SK-N-SH treated with all-trans-retinoic acid at 6 μM for 48 hours (cell line): ENCODE measurements around the gene MORC4.

ENCODE experiments used
- BACH2 ChIP-seq: fragments of 250-450 bp; sonication (Bioruptor Pico); IDR thresholded peaks from 2 replicates; pipeline ENCODE4 v1.9.0; 2021; ENCODE audit warnings: mild to moderate bottlenecking, borderline replicate concordance
- ESRRG ChIP-seq: fragments of 250-450 bp; sonication (Bioruptor Pico); IDR thresholded peaks from 2 replicates; pipeline ENCODE4 v1.6.1; 2021; ENCODE audit warnings: mild to moderate bottlenecking
- OSR1 ChIP-seq: fragments of 250-450 bp; sonication (Bioruptor Pico); IDR thresholded peaks from 2 replicates; pipeline ENCODE4 v1.8.0; 2022; ENCODE audit warnings: moderate library complexity, mild to moderate bottlenecking, inconsistent platforms
- PATZ1 ChIP-seq: fragments of 250-450 bp; sonication (Bioruptor Pico); IDR thresholded peaks from 2 replicates; pipeline ENCODE4 v1.8.0; 2020; ENCODE audit warnings: mild to moderate bottlenecking, moderate library complexity, borderline replicate concordance
- POU6F1 ChIP-seq: fragments of 250-450 bp; sonication (Bioruptor Pico); IDR thresholded peaks from 2 replicates; pipeline ENCODE4 v1.8.0; 2021; ENCODE audit warnings: low read depth, mild to moderate bottlenecking, moderate library complexity, borderline replicate concordance
- RARB ChIP-seq: fragments of 250-450 bp; sonication (Bioruptor Pico); IDR thresholded peaks from 2 replicates; pipeline ENCODE4 v1.8.0; 2021; ENCODE audit warnings: mild to moderate bottlenecking, moderate library complexity
- TCF4 ChIP-seq: fragments of 250-450 bp; sonication (Bioruptor Pico); IDR thresholded peaks from 2 replicates; pipeline ENCODE4 v1.8.0; 2021; ENCODE audit warnings: mild to moderate bottlenecking, moderate library complexity, borderline replicate concordance
- ZFP3 ChIP-seq: fragments of 250-450 bp; sonication (Bioruptor Pico); IDR thresholded peaks from 2 replicates; pipeline ENCODE4 v1.5.0; 2020; ENCODE audit warnings: mild to moderate bottlenecking, moderate library complexity
- TF ChIP-seq, protein P1 (sequence below): fragments of 250-450 bp; sonication (Bioruptor Pico); IDR thresholded peaks from 2 replicates; pipeline ENCODE4 v1.5.1; 2020; ENCODE audit warnings: low read depth, mild to moderate bottlenecking, moderate library complexity

GRCh38 chrX:106901341-106901740, 98.7 kb downstream of the MORC4 start:
- TF ChIP-seq POU6F1 (no peak), OSR1 (CRISPR knock-in tag) (no peak), RARB (CRISPR knock-in tag) (no peak), PATZ1 (no peak), TCF4 (no peak), BACH2 (CRISPR knock-in tag) (no peak), ZFP3 (CRISPR knock-in tag) (no peak), ESRRG (CRISPR knock-in tag) (no peak)
- TF ChIP-seq, protein P1, sequence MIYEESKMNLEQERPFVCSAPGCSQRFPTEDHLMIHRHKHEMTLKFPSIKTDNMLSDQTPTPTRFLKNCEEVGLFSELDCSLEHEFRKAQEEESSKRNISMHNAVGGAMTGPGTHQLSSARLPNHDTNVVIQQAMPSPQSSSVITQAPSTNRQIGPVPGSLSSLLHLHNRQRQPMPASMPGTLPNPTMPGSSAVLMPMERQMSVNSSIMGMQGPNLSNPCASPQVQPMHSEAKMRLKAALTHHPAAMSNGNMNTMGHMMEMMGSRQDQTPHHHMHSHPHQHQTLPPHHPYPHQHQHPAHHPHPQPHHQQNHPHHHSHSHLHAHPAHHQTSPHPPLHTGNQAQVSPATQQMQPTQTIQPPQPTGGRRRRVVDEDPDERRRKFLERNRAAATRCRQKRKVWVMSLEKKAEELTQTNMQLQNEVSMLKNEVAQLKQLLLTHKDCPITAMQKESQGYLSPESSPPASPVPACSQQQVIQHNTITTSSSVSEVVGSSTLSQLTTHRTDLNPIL (CRISPR knock-in tag): no peak
